Central memory CD4-positive, alpha-beta T cell (primary cell): ENCODE measurements around the gene FSD1L.
"Not testable (repeated sequence)": the region's sequence is repeated elsewhere in the genome, so short reads cannot be mapped to it uniquely, and the experiment has no call there.

Source experiments
- DNase-seq: peaks from one replicate; pipeline ENCODE4 v3.0.0; 2022

Gene FSD1L

DNA sequence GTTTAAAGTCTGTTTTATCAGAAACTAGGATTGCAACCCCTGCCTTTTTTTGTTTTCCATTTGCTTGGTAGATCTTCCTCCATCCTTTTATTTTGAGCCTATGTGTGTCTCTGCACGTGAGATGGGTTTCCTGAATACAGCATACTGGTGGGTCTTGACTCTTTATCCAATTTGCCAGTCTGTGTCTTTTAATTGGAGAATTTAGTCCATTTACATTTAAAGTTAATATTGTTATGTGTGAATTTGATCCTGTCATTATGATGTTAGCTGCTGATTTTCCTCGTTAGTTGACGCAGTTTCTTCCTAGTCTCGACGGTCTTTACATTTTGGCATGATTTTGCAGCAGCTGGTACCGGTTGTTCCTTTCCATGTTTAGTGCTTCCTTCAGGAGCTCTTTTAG, 132.1 kb downstream of the FSD1L start:
- DNase-seq, result not testable (repeated sequence)

DNA sequence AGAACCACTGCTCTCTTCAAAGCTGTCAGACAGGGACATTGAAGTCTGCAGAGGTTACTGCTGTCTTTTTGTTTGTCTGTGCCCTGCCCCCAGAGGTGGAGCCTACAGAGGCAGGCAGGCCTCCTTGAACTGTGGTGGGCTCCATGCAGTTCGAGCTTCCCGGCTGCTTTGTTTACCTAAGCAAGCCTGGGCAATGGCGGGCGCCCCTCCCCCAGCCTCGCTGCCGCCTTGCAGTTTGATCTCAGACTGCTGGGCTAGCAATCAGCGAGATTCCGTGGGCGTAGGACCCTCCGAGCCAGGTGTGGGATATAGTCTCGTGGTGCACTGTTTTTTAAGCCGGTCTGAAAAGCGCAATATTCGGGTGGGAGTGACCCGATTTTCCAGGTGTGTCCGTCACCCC, 133.7 kb downstream of the FSD1L start:
- DNase-seq, result not testable (repeated sequence)

DNA sequence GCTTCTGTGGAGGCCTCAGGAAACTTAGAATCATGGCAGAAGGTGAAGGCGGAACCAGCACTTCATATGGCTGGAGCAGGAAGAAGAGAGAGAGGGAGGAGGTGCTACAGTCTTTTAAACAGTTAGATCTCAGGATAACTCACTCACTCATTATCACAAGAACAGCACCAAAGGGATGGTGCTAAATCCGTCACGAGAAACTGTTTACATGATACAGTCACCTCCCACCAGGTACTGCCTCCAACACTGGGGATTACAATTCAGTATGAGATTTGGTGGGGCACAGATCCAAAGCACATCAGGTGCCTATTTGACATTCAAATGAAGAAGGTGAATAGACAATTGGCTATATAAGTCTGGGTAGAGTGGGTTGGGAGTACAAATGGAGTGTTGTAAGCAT, 145.3 kb downstream of the FSD1L start:
- DNase-seq, result no peak
